GM23248 (cell line): Measurements from ENCODE around the gene VCL.

Experiments used
- EZH2 ChIP-seq: fragments of 200-600 bp; sonication (generic); IDR thresholded peaks from 2 replicates; pipeline ENCODE4 v1.6.1; 2018; ENCODE audit warnings: antibody characterized with exemption, mild to moderate bottlenecking; ENCODE audit not compliant: insufficient read depth, poor library complexity, severe bottlenecking
- EZH2phosphoT487 ChIP-seq: fragments of 200-600 bp; sonication (generic); IDR thresholded peaks from 2 replicates; pipeline ENCODE4 v1.6.1; 2018; ENCODE audit warnings: antibody characterized with exemption, moderate library complexity, mild to moderate bottlenecking, low read depth; ENCODE audit not compliant: insufficient read depth

GRCh38 chr10:74140553-74140952, 142.6 kb downstream of the VCL start:
- no peak for TF ChIP-seq EZH2
- TF ChIP-seq EZH2phosphoT487: no peak
